ENCODE results near the gene PHC2.

Gene PHC2

DNA sequence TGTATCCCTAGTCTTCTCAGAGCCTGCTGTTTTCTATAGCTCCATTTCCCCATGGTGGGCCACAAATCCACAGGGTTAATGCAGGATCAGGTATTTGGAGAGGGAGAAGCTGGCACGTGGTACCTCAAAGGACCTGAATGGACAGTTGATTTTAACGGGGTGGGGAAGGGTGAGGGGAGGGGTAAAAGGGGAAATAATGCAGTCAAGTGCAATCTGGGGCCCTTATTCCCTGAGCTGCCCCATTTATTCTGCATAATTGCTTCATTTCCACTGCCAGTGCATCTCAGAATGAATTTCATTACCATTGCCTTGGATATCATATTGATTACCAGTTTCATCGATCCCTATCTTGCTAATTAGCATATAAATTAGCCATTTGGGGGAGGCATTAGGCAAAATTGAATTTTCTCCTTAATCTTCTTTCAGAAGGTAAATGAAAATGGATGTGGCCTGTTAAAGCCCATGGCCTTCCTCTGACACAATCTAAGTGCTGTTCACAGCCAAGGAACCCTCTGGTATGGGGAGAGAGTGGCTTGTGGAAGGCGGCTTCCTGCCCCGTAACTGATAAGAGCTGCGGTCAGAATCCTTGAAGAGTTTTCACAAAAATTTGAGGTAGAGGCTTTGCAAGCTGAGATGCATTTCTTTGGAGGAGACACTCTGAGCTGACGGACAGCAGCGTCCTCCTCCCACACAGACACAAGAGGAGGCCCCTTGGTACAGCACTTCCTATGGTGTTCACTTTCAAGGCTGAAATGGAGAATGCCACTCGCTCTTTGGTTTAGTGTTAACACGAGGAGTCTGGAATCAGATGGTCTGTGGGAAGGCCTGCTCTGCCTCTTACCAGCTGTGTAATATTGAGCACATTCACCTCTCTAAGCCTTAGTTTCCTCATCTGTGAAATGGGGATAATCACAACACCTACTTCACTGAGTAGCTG is 34.4 kb downstream of the PHC2 start:
- intact Hi-C loops (cut with DNase I): no loop called here
- no peak for DNase-seq

DNA sequence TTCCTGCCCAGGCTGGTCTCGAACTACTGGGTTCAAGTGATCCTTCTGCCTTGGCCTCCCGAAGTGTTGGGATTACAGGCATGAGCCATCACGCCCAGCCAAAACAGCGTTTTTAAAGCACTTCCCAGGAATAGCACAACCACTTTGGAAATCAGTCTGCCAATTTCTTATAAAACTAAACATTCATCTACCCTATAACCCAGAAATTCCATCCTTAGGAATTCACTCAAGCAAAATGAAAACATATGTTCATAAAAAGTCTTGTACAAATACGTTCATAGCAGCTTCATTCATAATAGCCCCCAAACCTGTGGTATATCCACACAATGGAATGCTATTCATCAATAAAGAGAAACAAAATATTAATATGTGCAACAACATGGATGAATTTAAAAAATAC is 36.1 kb downstream of the PHC2 start:
- no peak for DNase-seq
- intact Hi-C loops (cut with DNase I): no loop called here

DNA sequence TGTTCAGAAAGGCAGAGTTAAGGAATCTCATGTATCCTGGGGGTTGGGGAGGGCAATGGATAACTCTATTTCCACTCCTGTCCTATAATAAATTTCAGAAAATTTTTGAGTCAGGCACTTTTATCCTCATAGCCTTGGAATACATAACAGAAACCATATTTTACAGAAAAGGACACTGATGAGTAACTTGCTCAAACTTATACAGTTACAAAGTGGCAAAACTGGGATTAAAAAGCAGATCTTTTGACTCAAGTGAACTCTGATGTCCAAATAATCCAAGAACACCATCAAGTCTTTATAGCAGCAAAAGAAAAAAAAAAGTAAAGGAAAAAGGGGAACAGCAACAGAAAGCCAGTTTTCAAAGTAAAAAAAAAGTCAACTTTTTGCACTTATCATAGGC is 36.9 kb downstream of the PHC2 start:
- no peak for DNase-seq
- intact Hi-C loops (cut with DNase I): no loop called here

DNA sequence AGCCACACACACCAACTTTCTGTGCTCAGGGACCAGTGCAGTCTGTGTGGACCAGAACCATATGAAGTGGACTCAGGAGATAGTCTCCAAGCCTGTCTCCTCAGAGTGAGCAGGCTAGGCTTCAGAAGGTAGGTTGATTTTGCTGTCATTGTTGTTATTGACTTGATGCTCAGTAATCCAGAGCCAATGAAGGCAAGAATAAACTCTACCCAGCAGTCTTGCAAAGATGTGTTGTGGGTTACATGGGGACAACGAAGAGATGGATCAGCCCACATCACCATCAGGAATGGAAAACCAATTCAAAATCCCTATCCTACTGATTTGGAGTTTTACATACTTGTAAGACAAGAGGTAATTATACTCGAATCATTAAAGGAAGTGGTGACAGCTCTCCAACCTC is 37.4 kb downstream of the PHC2 start:
- DNase-seq: no peak
- intact Hi-C loops (cut with DNase I): no loop called here

DNA sequence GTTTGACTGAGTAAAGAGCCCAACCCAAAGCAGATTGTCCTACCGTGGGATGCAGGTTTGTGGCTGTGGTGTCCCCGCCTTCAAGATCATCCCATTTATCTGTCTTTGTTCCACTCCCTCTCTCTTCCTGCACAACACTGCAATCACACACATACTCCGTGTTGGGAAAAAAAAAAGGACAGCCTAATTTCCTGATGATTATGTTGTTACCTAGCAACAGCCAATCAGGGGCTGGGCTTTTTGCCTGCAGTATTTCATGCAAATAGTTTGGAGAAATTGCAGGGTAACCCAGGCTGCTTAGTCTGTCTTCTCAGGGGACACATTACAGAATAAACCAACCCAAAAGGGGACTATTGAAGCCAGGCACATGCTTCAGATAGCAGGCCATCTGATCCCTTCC is 38.3 kb downstream of the PHC2 start:
- peak in 28 of 42 donors; percentile 25 to 85 (median 60) for DNase-seq
- intact Hi-C loops (cut with DNase I): no loop called here

DNA sequence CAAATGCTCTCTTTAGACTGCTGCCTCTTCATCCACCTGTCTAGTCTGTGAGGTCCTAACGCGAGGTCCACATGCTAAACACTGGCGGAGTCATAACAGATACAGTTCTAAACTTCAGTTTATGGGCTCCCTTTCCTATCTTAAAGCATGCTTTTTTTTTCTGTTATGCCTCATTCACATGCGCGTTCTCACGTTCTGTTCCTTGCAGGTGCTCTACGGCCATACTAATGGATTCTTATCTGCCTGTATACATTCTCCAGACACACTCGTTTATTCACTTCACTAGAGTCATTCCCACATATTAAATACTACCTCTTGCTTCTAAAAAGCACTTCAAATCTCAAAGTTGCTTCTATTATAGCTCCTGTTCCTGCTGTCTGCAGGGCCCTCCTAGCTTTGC is 38.7 kb downstream of the PHC2 start:
- intact Hi-C loops (cut with DNase I): no loop called here
- no peak for DNase-seq

DNA sequence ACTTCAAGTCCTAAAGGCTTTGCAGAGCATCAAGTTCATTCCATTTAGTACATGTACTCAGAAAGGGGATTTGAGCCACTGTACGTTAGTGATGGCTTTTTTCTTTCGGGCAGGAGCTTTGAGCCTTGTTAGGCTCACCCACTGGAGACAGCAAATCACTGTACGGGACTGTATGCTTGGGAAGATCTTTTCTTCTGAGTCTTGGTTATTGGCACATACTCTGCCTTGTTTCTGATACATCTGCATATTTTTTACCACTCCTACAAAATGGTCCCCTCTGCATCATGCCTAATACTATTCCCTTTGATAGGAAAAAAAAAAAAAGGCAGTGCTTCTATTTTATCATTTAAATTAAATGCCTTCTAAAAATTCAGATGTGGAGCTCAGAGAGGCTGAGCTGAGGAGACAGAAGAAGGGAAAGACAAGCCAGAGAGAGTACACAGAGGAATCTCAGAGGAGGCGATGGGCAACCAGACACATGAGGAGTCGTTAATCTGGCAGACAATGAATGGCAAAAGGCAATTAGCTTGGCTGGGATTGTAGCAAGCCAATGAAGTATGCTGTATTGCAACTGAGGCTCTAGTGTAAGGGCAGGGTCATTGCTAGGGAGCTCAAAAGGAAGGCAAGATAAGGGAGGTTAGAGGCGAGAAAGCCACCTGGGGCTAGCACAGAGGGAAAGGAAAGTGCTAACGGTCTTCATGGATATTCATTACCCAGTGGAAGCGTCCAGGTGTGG is 39.4 kb downstream of the PHC2 start:
- peak in 1 of 42 donors; percentile 31 for DNase-seq
- intact Hi-C loops (cut with DNase I): no loop called here

DNA sequence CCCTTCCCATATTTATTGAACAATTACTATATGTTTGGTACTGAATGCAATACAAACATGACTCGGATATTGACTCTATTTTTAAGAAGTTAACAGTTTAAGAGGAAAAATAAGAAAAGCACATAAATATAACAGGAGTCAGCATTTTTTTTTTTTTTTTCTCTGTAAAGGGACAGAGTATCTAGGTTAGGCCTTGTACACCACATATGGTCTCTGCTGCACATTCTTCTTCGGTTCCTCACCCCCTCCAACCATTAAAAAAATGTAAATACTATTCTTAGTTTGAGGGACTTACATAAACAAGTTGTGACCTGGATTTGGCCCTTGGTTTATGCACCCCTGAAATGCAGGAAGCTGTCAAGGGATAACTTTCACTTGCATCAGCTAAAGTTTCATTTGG is 40.4 kb downstream of the PHC2 start:
- intact Hi-C loops (cut with DNase I): no loop called here
- no peak for DNase-seq

DNA sequence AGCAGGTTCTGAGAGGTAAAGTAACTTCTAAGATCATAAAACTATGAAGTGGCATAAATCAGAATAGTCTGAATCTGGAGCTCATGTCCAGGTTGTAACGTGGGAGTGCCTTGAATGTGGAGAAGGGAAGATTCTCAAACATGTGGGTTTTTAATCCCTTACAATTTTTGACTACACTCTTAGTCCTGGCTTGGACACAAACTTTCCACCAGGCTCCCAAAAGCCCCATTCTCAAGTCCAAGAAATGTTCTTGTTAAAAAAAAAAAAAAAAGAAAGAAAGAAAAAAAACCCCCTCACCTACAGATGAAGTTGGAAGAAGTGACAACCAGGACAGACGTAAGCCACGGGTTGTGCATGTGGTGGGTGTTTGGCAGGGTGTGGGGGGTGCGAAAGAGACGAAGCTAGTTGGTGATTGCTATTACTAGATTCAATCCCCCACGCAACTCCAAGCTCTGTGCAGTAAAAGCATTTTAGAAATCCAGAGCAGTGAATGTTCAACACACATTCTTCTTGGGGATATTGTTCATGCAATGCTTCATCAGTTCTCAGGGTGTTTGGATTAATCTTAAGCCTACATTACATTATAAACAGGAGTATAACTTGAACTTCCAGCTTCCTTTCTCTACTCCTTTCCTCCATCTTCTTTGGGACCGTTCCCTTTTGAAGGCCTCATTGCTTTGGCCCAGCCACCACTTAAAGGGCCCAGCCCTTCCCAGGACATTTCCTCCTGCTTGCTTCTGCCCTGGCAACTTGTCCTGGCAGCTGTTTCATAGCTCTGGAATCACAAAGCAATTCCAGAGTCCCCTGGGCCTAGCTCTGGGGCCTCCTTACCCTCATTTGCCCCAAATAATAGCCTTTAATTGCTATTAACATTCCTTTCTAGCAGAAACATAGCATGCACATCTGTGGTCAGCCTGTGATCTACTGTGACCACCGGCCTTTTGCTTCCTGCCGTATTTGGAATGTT is 41.8 kb downstream of the PHC2 start:
- intact Hi-C loops (cut with DNase I): loop anchor here (5.0 kb wide), 1 partner anchor 38 kb away; no protein-coding TSS in a partner anchor

DNA sequence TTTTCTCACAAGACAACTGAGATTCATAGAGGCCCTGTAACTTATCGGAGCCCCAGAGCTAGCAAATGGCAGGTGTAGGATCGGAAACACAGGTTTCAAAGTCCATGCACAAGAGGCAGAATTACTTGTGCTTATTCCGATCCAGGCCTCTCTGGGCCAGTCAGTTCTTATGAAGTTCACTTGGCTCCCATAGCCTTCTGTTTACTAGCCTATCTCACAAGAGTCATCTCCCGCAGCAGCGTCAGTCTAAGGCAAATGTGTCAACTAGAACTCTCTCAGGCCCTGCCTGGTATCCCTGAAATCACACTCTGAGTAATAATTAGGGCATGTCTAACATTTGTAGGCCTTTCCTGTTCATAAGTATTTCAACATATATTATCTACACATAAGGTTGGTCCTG is 43.3 kb downstream of the PHC2 start:
- DNase-seq: no peak
- intact Hi-C loops (cut with DNase I): loop anchor here (5.0 kb wide), 1 partner anchor 40 kb away; no protein-coding TSS in a partner anchor

More for the DNA sequence above, 41.8 kb downstream of the PHC2 start:
- DNase-seq: peak in 37 of 42 donors; percentile 40 to 91 (median 74)

DNA sequence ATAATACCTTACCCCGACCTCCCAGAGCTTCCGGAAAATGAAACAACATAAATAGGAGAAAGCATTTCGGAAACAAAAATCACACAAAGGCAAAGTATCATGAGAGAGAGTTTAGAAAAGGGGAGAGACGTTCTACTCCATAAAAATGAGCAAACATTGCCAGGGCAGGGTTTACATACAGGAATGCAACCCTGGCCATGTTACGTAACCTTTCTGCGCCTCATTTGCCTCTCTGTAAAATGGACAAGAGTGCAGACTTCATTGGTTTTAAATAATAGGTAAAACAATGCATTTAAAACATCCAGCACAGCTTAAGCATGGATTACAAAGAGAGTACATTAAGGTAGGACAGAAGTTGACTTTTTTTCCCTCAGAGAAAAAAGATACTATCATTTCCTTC is 45.6 kb downstream of the PHC2 start:
- intact Hi-C loops (cut with DNase I): loop anchor here (5.0 kb wide), 1 partner anchor 42 kb away; no protein-coding TSS in a partner anchor
- DNase-seq: peak in 1 of 42 donors; percentile 29

DNA sequence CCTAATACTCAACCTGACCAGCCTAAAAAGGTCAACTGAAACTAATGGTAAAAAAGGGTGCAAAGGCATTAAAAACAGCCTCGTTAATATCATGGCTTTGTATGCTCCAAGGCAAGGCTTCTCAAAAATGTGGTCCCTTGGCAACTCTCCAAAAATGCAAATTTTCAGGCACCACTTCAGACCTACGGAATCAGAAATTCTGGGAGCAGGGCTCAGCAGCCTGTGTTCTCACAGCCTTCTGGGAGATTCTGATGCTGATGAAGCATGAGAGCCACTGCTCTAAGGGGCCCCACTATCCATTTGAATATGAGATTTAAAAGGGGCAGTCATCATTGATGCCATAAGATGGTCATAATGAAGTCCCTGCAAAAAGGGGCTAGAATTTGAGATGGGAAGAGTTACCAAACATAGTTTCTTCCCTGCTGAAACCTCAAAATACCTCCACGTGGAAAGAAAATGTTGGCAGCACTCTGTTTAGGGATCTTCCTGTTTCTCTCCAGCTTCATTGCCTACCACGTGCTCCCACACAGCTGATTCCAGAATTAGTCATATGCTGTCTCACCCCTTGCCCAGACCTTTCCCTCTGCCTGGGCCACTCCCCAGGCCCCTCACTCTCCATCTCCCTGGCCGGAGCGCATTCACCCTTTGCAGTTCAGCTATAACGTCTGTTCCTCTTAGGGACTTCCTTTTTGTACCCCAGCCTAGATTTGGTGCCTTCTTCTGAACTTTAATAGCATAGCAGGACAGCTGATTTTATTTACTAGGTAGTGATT is 46.7 kb downstream of the PHC2 start:
- peak in 14 of 42 donors; percentile 24 to 80 (median 55) for DNase-seq
- intact Hi-C loops (cut with DNase I): no loop called here

DNA sequence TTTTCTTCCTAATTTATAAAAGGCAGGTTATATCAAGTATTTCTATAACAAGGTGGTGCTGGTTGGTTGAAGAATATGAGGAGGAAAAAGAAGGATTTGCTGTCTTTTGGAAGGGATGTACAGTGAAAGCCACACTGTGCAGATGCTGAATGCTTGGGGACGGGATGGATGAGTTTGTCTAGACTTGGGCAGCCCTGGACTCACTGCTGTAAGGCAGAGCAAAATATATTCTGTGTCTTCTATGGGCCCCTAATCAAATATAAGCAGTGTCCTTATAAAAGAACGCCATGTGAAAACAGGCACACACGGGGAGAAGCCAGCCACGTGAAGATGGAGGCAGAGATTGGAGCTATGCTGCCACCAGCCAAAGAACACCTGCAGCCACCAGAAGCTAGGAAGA is 47.4 kb downstream of the PHC2 start:
- peak in 1 of 42 donors; percentile 44 for DNase-seq
- intact Hi-C loops (cut with DNase I): no loop called here

DNA sequence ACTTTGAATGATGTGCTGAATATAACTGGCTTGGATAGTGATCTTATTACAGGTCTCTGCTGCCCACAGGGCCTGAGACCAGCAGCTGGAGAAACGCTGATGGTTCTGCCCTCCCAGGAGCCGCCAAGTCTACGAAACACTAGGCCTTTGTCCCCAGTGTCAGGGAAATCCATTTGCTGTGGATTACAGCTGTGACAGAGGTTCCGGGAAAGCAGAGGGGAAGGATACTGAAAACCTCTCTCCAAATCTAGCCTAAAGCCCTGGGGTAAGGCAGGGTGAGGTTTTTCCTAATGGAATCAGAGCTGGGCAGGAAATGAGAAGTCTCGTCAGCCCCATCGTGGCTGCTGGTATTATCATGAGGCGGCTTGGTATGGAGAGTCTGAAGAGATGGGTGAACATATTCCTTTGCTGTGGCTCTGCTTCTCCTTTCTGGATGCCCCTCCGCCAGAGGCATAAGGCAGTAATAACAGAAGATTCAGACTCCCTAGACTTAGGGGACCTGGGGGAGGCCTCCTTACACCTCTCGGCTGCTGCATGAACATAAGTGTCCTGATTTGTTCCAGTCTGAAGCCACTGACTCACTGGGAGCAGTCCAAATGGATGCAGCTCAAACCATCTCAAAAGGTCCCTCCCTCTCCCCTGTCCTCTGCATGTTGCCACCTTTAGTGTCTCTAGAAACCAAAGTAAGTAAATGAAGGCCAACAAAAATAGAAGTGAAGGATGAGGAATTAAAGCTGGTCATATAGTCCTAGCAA is 48.1 kb downstream of the PHC2 start:
- intact Hi-C loops (cut with DNase I): no loop called here

DNA sequence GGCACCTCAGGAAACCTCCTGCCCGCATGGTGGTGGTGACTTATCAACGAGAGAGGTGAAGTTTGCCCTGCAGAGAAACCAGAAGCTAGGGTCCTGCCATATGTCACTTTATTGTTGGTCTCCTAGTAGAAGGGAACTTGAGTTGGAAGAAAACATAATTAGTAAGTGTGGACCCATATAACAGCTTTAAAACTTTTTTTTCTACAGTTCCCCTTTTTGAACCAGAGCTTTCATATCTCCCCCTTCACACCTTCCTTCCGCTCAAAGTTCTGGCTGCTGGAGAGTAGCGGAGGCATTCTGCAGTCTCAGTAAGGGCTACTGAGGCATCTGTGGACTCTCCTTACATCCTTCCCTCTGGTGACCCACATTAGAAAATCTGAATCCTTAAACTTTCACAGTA is 48.9 kb downstream of the PHC2 start:
- intact Hi-C loops (cut with DNase I): no loop called here
- peak in 1 of 42 donors; percentile 40 for DNase-seq

More for the DNA sequence above, 48.1 kb downstream of the PHC2 start:
- peak in 40 of 42 donors; percentile 57 to 91 (median 78) for DNase-seq

DNA sequence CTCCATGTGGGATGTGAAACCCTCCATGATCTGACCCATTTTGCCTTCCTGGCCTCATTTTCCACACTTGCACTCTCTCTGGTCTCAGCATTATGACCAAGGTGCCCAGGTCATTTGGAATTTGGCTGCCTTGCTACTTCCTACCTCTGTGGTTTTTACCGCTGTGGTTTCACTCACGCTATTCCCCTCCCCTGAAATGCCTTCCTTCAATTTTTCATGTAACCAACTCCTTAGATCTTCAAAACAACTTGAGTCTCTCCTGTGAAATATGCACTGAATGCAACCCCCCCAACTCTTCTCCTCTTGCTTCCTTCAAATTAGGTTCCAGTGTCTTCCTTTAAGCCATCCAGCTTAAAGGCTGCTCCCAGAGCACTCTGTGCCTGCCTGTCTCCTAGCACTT is 50.1 kb downstream of the PHC2 start:
- intact Hi-C loops (cut with DNase I): no loop called here
- peak in 2 of 42 donors; percentile 12 to 34 for DNase-seq

DNA sequence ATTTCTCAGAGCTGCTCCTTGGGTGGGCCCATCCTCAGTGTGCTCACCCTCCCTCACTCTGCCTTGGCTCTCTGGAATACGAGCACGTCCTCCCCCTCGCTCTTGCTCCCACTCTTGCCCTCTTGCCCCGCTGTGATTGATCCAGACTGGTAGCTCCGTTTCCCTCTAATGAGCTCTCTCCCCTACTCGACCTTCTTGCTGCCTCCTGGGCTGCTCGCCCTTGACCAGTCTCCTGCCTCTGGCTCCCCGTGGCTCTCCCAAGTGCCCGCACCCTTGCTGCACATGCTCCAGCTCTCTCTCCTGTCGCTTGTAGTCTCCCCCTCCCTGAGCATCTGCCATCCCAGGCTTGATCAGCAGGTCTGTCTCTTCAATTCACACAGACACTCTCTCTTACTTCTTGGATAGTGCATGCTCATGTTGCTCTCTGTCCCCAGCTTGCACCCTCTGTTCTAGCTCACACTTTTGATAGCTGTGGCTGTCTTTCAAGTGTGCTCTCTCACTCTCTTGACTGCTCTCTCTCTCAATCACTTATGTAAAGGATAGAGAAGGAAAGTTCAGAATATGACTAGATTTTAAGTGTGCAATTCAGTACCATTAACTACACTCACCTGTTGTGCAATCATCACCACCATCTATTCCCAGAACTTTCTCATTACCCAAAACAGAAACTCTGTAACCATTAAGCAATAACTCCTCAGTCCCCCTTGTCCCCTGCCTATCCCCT is 51.1 kb downstream of the PHC2 start:
- intact Hi-C loops (cut with DNase I): no loop called here

More for the DNA sequence above, 51.1 kb downstream of the PHC2 start:
- peak in 11 of 42 donors; percentile 27 to 68 (median 46) for DNase-seq
